NK-92 (cell line): ENCODE data around the gene TRIM2.

Experiments
- DNase-seq: peaks from one replicate; lab custom pipeline; 2025; ENCODE audit not compliant: unreplicated experiment; lab: John Stamatoyannopoulos, UW

Gene TRIM2

DNA sequence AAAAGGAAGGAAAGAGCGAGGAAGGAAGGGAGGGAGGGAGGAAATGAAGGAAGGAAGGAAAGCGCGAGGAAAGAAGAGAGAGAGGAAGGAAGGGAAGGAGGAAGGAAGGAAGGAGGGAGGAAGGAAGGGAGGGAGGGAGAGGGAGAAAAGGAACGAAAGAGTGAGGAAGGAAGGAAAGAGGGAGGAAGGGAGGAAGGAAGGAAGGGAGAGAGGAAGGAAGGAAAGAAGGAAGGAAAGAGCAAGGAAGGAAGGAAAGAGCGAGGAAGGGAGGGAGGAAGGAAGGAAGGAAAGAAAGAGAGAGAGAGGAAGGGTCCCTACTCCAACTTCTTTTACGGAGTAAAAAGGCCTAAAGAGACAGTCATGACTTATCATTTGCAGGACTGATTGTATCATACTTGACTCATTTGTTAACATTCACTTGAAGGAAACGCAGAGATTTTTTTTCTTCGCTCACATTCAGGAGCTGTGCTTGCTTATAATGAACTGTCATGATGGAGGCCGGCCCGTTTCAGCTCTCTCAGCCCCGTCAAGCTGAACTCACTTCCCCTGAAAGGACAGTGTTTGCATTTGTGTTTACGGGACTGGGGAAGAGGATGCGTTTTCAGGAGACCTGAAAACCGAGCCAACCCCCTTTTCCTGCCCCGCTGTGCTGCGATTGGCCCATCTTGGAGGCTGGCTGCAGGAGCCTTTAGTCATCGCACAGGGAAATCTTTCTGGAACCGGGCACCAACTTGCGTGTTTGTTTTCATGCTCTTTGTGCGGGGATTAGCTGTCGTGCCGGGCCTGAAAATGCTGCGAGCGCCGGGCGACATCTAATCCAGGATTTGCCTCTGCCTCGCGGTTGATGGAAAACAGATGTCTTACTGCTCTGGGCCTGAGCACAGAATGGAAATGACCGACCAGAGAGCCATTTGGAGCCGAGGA, 17.8 kb downstream of the TRIM2 start:
- DNase-seq: no peak

DNA sequence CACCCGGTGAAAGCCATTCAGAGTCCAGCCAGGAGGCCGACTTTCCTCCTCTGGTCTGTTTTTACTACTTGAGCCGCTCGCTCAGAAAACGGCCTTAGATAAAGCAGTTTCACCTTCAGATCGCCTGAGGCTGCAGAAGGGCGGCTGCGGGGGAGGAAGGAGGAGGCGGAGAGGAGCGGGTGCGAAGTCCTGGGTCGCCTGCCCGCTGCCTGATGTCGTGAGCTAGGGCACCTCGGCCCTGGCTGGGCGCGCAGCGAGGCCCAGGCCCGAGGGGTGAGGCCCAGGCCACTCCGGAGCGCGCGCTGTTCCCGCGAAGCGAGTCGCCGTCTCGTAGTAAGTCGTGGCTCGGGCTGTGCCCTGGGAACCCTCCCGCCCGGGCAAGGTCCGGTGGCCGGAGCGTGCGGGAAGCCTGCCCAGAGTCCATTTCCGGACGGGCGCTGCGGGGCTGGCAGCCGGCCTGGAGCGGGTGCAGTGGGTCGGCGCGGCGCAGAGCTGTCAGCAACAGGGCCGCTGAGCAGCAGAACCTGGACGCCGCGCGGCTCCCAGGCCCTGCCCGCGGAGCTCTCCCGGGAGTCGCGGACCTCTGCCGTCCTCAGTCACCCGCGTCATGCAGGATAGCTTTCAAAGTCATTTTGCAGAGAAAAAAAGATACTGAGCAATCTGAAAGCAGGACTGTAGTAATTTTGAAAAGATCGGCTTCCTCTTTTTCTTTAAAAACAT, 18.6 kb downstream of the TRIM2 start:
- no peak for DNase-seq

DNA sequence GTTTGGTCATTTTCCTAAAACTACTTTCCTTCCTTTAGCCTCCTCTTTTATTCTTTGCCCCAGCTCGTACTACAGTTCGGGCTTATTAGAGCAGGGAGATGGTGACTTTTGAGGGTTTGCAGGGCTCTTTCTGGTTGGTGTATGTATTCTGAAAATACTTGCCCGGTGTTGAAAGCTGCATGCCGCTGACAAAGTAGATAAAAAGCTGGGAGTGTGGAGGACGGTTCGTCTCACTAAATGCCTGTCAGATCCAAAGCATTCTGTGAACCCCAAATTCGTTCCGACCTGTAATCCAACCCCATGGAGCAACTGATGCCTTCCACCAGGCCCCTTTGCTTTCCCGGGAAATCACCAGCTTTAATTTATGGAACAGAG, 19.2 kb downstream of the TRIM2 start:
- DNase-seq: no peak

DNA sequence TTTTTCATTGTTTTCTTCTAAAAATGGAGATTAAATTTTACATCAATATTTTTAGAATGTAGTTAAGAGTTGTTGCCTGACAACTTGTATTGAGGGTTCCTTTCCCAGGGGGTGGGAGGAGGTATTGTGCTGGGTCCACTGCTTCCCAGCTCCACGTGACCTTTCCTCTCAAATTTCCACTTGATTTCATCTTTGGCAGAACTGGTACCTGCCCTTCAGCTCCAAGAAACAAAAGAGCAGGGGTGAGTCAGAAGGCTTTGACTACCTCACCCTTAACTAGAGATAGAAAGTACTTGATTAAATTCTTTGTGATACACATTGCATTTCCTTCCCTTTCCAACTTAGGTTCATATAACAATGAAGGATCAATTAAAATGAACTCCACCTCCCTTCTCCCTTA, 19.7 kb downstream of the TRIM2 start:
- no peak for DNase-seq

DNA sequence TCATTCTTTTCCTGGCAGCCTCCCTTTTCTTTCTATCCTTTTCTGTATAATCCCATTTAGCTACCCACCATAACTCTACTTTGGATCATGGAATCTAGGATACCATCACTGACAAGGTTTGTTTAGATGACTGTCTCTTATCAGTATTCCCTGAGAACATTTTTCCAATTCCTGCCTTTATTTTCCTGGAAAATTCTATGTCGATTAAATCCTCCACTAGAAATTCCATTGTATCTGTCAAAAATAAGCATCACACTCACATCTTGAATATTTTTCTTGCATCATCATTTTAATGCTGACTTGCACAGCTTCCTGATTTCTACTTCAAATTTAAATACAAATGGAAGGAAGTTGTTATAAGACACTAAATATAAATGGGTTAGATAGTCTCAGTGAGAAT, 20.2 kb downstream of the TRIM2 start:
- DNase-seq: no peak

DNA sequence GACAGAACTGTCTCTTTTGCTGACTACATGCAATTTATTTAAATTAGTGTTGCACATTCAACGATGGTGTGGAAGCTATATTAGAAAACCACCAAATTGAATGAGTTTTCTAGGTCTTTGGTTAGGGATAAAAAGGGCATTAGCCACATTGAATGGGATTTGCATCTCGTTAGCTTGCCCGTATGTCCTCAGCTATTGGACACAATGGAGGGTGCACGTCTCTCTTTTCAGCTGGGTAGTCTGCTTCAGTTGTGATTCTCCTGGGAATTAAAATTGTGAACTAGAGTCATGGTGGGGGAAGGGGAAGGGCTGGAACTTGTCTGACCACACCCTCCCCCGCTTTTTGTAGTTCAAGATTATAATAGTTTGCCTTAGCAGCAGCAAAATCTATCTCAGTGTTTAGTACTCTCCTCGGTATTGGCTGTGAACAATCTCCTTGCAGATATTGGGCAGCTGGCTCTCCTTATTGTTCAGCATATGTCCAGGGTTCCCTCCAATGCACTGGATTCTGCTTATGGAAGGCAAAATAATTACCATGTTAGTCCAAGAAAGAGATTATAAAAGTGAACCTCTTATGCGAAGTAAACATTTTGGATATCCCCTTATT, 23.3 kb downstream of the TRIM2 start:
- no peak for DNase-seq

DNA sequence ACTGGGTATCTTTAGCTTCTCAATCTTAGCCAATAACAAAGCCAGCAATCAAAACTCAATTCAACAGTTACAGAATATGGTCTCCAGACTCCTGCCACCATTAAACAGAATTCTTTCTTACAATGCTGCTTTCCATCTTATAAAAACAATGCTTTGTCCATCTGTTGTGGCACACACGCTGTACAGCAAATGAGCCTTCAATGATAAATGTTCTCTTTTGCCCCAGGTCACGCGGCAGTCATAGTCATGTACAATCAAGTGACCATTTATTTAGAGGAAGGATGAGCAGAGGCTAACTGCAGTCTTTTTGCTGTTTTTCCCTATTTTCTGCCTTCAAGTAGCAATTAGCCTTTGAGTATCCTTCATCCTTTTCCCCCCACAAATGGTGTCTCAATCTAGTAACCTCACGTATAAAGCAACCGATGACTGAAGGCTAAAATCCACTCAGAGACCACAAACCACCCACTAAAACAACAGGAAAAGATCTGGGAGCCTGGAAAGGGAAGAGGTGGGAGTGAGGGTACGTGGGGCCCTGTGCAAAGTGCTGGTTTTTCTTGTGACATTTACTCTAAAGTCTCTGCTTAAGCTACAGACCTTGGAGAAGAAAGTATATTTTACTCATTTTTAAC, 24.4 kb downstream of the TRIM2 start:
- DNase-seq: no peak

DNA sequence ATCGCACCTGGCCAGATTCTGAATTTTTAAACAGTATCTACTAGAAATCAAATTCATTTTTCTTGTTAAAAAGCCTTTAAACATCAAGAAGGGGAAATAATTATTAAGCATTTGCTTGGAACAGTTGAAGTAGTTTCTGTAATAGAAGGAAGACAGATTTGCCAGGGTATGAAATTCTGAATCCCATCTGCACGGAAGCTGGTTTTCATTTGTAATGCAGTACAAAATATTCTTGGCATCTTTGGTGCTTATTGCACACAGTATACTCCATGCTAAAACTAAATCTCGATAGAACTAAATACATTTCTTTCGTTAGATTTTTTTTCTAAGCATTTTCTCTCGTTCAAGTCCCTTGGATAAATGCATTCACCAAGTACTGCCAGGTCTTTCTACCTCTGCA, 25.3 kb downstream of the TRIM2 start:
- no peak for DNase-seq

DNA sequence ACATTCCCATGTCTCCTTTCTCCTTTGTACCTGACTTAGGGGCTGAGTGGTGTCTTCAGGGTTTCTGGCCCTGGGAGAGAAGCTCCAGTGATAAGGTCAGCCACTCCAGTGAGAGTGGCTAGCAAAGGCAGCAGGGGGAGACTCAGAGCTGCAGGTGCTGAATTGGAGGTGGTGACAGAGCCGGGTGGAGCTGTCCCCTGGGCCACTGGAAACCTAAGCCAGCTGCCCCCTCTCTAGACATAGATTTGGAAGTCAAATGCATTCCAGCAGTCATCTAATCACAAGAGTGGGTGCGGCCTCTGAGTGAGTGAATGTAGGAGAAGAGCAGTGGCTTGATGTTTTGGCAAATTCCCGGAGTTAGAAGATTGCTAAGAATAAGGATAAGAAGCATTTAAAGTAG, 28.5 kb downstream of the TRIM2 start:
- no peak for DNase-seq

DNA sequence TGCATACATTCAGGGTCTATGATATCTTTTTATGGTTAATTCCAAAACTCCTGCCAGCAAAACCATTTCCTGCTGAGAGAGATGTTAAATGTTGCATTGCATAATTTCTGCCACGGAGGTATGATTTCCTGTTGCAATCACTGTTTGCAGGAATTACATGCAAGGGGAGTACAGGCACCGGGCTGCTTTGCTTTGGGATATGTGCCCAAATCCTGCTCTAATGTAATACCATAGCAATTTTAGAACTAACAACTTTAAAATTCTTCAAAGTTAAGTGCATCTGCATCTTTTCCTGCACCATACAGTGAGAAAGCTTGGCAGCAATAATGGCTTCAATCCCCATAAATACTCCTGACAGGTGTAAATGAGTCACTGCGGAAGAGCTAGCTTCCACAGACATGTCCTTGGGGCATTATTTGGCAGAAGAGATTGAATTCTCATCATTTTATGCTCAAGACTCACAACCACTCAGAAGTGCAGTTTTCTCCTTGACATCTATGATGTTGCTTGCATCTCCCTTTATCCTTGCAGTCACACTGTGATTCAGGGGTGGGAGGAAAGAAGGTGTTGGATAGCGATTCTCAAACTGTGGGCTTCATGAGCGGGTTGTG, 29.6 kb downstream of the TRIM2 start:
- no peak for DNase-seq

DNA sequence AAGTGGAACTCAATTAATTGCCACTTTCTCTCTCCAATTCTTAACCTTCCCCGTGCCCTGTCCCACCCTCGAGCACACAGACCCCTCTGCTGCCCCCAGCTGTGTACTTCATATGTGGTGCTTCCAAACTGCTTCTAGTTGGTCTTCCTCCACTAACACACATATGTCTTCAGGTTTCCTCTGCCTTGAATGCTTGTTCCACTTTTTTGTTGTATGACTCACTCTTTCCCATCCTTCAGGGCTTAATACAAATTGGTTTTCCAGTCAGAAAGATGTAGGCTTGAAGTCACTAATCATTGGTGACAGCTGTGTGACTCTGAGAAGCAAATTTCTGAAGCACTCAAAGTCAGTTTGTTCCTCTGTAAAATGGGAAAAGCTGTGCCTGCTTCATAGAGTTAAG, 30.6 kb downstream of the TRIM2 start:
- no peak for DNase-seq

DNA sequence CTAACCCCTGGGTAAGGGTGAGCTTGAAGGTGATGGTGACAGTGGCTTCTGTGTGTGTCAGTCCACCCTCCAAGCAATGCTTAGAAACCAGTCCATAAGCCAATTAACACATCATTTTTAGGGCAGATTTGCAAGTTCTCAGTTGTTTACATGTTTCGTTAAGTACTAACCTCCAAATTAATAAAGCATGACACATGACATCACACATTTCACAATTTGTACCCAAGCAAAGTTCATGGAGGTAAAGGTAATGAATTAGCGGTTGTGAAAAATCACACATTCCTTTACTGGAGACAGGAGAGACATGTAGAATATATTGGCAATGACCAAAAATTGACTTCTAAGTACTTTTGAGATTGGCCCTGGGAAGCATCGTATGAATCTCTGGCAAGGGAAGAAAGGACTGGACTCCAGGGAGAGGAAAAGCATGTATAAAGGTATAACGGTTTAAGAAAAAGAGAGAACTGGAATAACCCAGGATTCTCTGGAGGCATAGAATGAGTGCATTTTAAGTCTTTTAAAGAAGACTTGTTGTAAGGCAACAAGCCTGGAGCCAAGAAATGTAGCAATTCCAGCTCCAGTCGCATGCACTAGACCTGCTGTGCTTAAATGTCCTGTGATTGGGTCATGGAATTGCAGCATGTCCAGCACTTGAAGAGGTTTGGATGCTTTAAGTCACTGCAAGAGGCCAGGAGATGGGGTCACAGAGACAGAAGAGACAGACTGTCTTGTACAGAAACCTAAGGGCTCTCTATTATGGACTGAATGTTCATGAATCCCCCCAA, 34.1 kb downstream of the TRIM2 start:
- no peak for DNase-seq

DNA sequence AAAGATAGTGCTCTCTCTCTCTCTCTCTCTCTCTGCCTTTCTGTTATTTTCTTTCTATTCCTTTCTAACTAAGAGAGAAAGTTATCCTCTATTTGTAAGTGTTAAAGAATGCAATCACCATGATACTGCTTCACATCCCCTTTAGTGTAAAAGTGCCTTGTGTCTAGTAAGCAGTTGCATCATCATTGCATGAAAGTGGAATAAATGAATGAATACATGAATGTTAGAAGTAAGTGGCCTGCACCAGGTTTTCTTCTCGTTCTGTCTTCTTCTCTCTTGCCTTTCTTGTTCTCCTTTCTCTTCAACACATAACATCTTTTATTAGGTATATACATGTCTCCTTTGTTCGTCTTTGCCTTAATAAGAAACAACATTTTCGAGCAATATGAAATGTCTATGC, 35.2 kb downstream of the TRIM2 start:
- DNase-seq: no peak

DNA sequence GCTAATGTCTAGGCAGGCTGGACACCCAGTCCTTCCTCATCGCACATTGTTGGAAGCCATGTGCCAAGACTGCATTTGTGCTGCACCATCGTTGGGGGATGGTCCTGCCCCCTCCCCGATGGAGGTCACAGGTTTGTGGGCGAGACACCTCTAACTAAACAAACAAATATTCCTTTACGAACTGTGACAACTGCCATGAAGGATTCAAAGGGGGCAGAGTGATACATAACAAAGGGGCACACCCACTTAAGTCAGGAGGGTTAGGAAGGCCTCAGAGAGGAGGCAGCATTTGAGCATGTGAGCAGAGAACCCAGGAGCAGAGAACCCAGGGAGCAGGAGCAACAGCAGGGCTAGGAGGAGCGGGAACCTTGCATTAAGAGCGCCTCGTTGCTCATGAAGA, 37.1 kb downstream of the TRIM2 start:
- no peak for DNase-seq

DNA sequence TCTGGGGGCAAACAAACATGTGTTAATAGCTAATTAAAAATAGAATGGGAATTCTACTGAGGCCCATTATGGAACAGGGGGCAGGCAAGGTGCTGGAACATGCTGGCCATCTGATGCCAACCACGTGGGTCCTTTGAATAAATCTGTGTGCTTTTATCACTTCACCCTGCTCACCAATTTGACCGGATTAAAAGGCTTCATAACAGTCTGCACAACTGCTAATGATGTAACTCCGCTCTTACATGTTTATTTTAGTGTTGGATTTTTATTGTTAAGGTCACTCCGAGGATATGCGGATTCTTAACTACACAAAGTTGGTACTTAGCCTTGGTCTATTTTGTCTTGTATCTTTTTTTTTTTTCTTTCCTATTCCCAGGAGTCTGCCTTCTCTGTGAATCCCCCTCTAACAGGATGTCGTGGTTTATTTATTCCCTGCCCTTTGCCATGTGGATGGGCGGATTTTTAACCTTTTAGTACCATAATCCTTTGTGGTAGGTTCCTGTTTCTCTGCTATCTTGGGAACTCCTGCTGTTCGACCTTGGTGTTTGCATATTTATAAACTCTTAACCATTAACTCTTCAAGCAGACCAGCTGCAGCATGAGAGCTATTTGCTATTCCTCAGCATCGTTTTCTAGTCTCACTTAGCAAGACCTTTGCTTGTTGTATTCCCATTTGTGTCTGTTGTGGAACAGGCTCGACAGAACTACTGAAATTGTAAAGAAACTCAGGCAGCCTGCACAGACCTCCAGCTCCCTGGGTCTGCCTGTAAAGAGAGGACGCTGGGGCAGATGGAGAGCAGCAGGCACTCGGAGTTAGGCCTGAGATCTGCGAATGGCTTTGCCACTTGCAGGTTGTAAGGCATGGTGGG, 38.0 kb downstream of the TRIM2 start:
- no peak for DNase-seq

DNA sequence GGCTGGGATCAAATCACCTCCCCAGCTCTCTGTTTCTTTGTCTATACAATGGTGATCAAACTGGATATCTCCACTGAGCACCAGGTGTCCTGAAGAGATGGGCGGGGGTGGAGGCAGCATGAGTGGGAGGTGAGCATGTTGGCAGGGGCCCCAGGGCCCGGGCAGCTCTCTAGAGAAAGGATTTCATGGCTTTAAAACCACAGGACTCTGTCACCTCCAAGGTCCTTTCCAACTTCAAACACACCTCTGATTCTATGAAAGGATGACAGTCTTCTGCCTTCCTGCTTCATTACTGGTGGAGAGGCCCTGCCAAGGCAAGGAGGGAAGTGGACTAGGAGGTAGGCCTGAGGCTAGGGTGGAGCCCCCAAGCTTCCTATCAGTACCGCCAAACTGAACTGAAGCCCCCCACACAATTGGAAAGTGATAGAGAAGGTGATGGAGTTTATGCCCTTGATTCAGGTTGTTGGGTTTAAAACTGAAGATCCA, 38.6 kb downstream of the TRIM2 start:
- DNase-seq: no peak

DNA sequence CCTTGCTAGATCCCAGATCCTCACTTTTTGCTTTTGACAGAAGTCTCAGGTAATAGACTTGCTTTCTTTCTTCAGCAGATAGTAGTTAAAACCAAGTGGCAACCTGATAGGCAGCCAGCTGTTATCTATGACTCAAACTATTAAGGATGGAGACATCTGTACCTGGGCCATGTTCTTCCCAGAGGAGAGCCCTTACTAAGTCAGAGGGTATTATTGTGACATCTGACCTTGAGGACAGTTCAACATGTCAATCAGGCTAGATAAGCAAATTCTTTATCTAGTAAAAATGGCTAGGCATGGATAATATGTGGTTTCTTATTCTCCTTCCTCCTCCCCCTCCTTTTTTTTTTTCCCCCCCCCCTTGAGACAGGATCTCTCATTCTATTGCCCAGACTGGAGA, 39.2 kb downstream of the TRIM2 start:
- no peak for DNase-seq

DNA sequence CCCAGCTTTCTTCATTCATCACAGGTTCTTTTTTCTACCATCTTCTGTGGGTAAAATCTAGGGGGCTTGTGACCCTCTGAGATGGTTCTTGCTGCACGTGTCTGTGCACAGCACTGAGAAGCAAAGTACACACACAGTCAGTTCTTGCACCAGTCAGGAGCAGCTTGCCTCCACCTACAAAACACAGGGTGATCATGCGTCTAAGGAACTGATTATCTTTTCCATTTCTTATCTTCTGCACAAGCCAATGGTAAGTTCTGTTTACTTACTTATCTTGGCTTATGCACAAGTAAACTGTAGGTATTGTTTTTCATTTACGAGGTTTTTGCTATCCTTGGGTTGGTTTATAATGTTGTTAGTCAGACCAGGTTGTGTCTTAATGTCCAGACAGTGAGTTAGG, 40.7 kb downstream of the TRIM2 start:
- DNase-seq: no peak

DNA sequence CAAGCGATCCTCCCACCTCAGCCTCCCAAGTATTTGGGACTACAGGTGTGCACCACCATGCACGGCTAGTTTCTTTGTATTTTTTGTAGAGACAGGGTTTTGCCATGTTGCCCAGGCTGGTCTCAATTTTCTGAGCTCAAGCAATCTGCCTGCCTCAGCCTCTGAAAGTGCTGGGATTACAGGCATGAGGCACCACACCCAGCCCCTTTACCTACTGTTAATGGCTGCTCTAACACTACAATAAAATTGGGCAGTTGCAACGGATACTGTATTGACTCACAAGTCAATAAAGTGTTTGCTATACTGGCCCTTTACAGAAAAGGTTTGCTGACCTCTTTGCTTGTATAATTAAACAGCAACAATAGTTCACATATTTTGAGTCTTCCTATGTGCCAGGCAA, 41.5 kb downstream of the TRIM2 start:
- no peak for DNase-seq
